Middle frontal gyrus (tissue), 1 donor: ENCODE results near the gene SPDYE6.
"Not testable (repeated sequence)": the region's sequence is repeated elsewhere in the genome, so short reads cannot be mapped to it uniquely, and the experiment has no call there.

ENCODE experiments used
- DNase-seq: peaks from one replicate; pipeline ENCODE4 v3.0.0-alpha.2; 2015; ENCODE audit warnings: low spot score; ENCODE audit errors: extremely low spot score

SPDYE6 gene

GRCh38 chr7:102364394-102364886 is 8.2 kb upstream of the SPDYE6 start:
- not testable (repeated sequence) for DNase-seq

- DNase-seq, result peak; percentile 96
Observed at GRCh38 chr7:102363549-102364393, 7.5 kb upstream of the SPDYE6 start.

DNA sequence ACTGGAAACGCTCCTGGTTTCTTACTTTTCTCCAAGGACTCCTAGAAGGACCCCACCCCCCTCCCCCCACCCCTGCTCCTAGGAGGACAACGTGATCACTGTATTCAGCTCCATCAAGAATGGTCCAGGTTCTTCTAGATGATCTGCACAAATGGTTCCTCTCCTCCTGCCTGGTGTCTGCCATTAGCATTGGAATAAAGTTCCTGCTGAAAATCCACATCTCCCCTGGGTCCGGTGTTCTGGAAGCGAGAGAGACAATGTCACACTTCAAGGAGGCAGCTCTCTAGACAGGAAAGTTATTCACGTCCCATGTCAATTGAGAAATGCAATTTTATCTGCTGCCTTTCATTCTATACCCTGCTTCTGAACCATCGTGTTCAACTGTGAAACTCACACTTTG is 9.3 kb downstream of the SPDYE6 start:
- DNase-seq, result not testable (repeated sequence)

DNA sequence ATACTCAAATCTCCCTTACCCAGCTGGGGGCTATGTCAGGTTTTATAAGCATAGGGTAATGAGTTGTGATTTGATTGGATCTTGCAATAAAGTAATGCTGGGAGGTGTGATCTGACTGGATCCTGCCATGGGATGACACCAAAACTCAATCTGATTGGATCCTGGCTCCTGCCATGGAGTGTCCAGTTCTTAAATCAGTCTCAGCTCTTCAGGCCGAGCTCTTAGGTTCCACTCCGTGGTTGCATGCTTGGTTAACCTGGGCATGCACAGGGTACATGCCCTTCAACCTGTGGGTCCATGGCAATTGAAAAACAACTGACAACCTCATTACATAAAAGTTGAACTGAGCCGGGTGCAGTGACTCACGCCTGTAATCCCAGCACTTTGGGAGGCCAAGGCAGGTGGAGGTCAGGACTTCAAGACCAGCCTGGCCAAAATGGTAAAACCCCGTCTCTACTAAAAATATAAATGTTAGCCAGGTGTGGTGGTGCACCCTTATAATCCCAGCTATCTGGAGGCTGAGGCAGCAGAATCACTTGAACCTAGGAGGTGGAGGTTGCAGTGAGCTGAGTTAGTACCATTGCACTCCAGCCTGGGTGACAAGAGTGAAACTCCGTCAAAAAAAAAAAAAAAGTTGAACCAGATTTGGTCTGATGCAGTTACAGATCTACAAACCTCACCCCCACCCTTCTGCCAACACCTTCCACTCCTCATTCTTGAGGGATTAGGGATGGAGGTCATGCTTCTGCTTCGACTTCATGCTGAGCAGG is 15.5 kb downstream of the SPDYE6 start:
- not testable (repeated sequence) for DNase-seq

DNA sequence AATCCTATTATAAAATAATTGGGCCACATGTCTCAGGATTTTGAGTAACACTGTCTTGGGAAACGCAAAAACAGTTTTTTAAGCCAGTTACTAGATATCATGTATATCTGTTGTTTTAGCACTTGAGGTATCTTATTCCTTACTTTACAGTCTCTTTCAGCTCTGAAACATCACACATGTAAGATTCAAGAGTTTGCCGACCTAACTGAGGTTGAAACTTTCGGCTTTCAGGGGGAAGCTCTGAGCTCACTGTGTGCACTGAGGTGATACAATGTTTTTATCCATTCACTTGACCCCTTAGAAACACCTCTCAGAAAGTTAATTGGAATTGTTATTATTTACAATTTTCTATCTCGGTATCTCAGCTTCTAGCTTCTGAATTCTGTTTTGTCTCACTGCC is 18.8 kb downstream of the SPDYE6 start:
- not testable (repeated sequence) for DNase-seq

DNA sequence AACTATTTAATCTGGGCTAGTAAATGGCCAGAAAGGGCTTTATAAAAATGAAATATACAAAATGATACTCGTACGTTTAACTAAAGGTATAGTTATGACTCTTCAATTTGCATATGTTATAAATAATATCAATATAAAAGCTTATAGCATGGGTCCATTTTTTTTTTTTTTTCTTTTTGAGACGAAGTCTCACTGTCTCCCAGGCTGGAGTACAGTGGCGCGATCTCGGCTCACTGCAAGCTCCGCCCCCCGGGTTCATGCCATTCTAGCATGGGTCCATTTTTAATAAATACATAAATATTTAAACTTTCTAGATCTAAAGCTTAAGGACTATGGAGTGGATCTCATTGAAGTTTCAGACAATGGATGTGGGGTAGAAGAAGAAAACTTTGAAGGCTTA is 19.2 kb downstream of the SPDYE6 start:
- not testable (repeated sequence) for DNase-seq

DNA sequence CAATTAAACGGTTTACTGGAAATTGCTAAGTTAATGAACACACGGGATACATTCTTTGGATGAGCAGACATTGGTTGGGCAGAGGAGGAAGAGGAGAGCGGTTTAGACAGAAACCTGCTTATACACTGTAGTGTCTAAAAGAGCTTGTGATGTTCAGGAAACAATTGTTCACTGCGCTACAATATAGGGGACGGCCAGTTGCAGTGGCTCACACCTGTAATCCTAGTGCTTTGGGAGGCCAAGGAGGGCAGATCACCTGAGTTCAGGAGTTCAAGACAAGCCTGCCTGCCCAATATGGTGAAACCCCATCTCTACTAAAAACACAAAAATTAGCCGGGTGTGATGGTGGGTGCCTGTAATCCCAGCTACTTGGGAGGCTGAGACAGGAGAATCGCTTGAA is 20.7 kb downstream of the SPDYE6 start:
- DNase-seq, result not testable (repeated sequence)

DNA sequence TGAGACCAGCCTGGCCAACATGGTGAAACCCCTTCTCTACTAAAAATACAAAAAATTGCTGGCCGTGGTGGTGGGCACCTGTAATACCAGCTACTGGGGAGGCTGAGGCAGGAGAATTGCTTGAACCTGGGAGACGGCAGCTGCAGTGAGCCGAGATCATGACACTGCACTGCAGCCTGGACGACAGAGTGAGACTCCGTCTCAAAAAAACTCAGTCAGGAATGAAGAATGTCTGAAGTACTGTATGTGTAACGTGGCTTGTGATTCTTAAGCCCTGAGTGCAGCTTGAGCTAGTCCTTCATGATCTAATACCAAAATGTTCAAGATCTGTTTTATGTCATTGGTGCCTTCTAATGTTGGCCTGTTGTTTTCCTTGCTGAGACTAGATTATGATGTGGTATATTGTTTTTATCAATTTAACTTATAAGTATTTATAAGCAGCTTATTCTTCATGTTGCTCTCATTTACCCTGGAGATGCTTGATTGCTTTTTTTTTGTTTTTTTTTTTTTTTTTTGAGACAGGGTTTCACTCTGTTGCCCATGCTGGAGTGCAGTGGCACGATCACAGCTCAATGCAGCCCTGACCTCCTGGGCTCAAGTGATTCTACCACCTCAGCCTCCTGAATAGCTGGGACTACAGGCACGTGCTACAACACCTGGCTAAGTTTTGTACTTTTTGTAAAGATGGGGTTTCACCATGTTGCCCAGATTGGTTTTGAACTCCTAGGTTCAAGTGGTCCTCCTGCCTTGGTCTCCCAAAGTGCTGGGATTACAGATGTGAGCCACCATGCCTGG is 25.4 kb downstream of the SPDYE6 start:
- DNase-seq, result not testable (repeated sequence)

- DNase-seq, result not testable (repeated sequence)
Observed at GRCh38 chr7:102329366-102329765, 26.9 kb downstream of the SPDYE6 start.

DNA sequence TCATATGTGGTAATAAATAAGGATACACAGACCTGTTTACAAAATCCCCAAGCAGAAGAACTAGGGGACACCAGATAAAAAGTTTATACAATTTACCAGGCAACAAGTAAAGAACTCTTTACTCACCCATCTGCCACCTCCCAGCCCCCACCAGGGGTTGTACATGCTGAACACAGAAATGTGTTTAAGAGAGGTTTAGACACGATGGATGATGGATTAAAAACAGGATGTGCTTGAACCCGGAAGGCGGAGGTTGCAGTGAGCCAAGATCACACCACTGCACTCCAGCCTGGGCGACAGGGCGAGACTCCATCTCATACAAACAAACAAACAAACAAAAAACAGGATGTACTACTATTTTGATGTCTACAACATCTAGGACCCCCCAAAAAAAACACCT is 27.4 kb downstream of the SPDYE6 start:
- not testable (repeated sequence) for DNase-seq

- DNase-seq, result not testable (repeated sequence)
Observed at GRCh38 chr7:102327183-102327582, 29.1 kb downstream of the SPDYE6 start.

DNA sequence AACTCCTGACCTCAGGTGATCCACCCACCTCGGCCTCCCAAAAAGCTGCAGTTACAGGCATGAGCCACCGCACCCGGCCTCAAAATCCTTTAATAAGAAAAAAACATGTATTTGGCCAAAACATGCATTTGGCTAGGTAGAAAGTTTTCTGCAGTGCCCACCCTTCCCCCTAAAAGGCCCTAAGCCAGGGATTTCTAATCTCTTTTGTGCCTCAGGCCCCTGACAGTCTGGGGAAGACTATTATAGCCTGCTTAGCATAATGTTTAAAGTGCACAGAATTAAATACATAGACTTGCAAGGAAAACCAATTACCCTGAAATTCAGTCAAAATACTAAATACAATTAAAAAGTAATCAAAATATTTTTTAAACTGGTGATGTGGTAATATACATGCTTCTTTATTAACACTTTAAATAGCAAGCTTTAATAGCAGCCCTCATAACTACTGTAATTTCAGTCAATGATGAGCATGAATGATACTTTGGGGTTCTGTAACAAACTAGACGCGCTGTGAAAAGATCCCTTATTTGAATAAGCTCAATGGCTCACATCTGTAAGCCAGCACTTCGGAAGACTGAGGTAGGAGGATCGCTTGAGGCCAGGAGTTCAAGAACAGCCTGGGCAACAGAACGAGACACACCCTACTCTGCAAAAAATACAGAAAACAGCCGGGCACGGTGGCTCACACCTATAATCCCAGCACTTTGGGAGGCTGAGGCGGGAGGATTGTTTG is 29.9 kb downstream of the SPDYE6 start:
- DNase-seq, result no peak

DNA sequence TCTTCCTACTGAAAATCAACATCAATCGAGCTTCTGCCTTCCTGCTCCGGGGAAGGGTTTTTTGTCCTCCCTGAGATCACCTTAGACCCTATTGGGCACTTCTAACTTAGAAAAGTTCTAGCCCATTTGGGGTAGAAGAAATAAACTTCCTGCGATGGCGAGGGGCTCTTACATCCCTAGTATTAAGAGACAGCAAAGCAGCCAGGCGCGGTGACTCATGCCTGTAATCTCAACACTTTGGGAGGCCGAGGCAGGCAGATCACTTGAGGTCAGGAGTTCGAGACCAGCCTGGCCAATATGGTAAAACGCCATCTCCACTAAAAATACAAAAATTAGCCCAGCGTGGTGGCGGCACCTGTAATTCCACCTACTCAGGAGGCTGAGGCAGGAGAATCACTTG is 31.1 kb downstream of the SPDYE6 start:
- not testable (repeated sequence) for DNase-seq

DNA sequence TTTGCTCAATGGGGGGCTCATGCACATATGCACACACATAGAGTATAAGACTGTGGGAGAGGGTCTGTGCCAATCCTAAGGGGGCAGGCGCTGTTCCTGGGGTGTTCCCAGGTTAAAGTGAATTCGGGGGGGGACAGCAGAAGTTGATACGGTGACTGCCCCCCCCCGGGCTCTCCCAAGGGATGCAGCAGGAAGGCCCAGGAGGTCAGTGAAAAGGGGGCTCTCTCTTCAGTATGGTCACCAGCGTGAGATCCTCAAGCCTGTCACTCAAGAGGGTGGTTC is 32.4 kb downstream of the SPDYE6 start:
- DNase-seq, result no peak

GRCh38 chr7:102322202-102322715 is 34.0 kb downstream of the SPDYE6 start:
- DNase-seq, result no peak

DNA sequence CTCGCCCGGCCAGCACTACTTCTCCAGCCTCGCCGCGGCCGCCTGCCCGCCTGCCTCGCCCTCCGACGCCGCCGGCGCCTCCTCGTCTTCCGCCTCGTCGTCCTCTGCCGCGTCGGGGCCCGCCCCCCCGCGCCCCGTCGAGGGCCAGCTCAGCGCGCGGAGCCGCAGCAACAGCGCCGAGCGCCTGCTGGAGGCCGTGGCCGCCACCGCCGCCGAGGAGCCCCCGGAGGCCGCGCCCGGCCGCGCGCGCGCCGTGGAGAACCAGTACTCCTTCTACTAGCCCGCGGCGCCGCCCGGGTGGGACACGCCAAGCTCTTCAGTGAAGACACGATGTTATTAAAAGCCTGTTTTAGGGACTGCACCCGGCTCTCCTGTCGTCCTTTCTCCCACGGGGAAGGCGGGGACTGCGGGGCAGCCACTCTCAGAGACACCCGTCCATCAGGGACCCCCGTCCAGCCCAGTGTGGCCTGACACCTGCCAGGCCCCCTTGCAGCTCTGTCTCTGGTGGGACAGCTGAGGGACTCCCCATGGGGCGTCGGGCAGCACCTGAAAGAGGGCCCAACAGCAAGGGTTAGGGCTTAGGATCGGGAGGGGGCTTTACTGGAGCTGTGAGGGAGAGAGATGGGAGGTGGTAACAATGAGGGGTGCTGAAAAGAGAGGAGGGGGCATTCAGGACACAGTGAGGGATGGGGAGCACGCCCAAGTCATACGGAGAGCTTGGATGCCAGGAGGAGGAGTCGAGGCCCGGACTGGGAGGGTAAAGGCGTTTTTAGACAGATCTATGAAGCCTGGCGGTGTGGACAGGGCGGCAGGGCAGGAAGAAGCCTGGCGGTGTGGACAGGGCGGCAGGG is 34.7 kb downstream of the SPDYE6 start:
- no peak for DNase-seq

DNA sequence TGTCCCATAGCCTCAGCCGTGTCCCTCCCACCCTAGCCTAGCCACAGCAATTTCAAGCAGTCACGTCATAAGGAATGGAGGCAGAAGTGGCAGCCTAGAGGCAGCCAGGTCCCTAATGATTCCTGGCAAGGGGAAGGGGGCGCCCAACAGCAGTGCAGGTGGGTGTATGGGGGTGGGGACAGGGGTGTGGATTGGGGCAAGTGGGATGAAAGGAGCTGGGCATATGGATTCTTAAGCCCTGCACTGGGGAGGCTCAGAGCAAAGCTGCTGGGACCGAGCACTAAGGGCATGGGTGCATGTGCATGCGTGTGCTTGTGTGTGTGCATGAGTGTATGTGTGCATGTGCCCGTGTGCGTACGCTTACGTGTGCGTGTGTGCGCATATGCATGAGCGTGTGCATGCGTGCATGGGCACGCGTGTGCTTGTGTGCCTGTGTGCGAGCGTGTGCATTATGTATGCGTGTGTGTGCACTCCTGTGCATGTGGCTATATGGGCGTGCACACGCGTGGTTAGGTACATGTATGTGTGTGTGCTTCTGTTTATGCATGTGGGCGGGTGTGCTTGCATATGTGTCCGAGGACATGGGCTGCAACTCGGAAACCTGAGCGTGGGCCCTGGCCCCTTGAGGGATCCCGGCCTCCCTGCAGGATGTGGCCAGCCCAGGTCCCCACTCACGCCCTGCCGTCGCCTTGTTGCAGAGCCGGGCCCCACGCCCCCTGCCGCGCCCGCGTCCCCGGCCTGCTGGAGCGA is 35.5 kb downstream of the SPDYE6 start:
- DNase-seq, result no peak

- DNase-seq, result no peak
Observed at GRCh38 chr7:102320181-102320580, 36.1 kb downstream of the SPDYE6 start.

DNA sequence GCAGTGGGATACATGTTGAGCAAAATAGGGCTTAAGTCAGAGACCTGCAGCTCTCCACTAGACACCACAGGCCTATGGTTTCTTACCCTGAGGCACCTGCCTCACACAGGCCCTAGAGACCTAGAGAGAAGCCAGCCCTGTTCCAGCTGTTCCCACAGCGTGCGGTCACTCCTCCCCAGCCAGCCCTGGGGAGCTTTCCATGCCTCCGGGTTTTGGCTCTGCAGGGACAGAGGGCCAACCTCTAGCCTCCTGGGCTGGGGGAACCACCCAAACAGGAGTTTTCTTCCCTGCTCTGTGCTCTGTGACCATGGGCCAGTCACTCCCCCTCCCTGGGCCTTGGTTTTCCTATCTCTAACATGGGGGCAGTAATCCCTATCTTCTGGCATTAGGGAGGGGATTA is 36.6 kb downstream of the SPDYE6 start:
- no peak for DNase-seq
